CD14-positive monocyte (primary cell): Measurements from ENCODE around the gene TTLL11. TPM values are rescaled to one million over a fixed set of nuclear protein-coding genes. Genes with fewer than 3 reads are reported as not detected.

Experiments
- DNase-seq, 3 donors: peaks; one replicate each; pipeline ENCODE4 v3.0.0-alpha.2; 2011 to 2022
- H2AFZ ChIP-seq: 2 replicates; pipeline ENCODE4 v1.6.0; 2012; ENCODE audit warnings: mild to moderate bottlenecking, low read depth, low read length, inconsistent platforms; ENCODE audit not compliant: insufficient read depth, poor library complexity, severe bottlenecking
- H3K27ac ChIP-seq, 2 donors: 1 replicate in 1 of 2; 2 replicates in 1 of 2; pipeline ENCODE4 v1.5.1; 2012 to 2013; ENCODE audit warnings: low read length in 2 of 2, control low read depth in 1 of 2, inconsistent platforms in 1 of 2, low read depth in 1 of 2, mild to moderate bottlenecking in 1 of 2
- H3K27me3 ChIP-seq, 2 donors: one replicate each; pipeline versions ENCODE4 v1.6.0 to v1.6.1; 2011 to 2013; ENCODE audit warnings: low read length in 2 of 2; ENCODE audit not compliant: control insufficient read depth in 2 of 2, insufficient read depth in 2 of 2
- H3K36me3 ChIP-seq, 2 donors: replicated peaks in 1 of 2; 1 replicate in 1 of 2; 2 replicates in 1 of 2; pipeline versions ENCODE4 v1.5.1 to v1.6.1; 2012 to 2013; ENCODE audit warnings: low read length in 2 of 2, control low read depth in 1 of 2, inconsistent platforms in 1 of 2, mild to moderate bottlenecking in 1 of 2; ENCODE audit not compliant: insufficient read depth in 2 of 2, control insufficient read depth in 1 of 2
- H3K4me1 ChIP-seq, 2 donors: 1 replicate in 1 of 2; 2 replicates in 1 of 2; pipeline versions ENCODE4 v1.5.1 to v1.6.1; 2012 to 2013; ENCODE audit warnings: low read length in 2 of 2, control low read depth in 1 of 2, inconsistent platforms in 1 of 2, mild to moderate bottlenecking in 1 of 2, moderate library complexity in 1 of 2; ENCODE audit not compliant: insufficient read depth in 2 of 2, control insufficient read depth in 1 of 2
- H3K4me2 ChIP-seq: replicated peaks from 2 replicates; pipeline ENCODE3; 2012; ENCODE audit warnings: low read length, moderate library complexity, mild to moderate bottlenecking; ENCODE audit not compliant: poor library complexity, severe bottlenecking; ENCODE audit errors: extremely low read depth
- H3K4me3 ChIP-seq, 3 experiments: fragments of 200-600 bp in 1 of 3; sonication (generic) in 1 of 3; replicated peaks in 1 of 3; 1 replicate in 2 of 3; 2 replicates in 1 of 3; pipeline ENCODE4 v1.5.1; 2011 to 2013; ENCODE audit warnings: low read length in 3 of 3, mild to moderate bottlenecking in 3 of 3, control low read depth in 2 of 3, low read depth in 2 of 3, inconsistent platforms in 1 of 3, moderate library complexity in 1 of 3
- H3K79me2 ChIP-seq: 2 replicates; pipeline ENCODE4 v1.6.0; 2012; ENCODE audit warnings: mild to moderate bottlenecking, control low read depth, inconsistent platforms, low read length, moderate library complexity; ENCODE audit not compliant: insufficient read depth
- H3K9ac ChIP-seq: 2 replicates; pipeline ENCODE4 v1.6.0; 2017; ENCODE audit warnings: low read length, mild to moderate bottlenecking; ENCODE audit not compliant: insufficient read depth, poor library complexity, severe bottlenecking
- H3K9me3 ChIP-seq, 2 donors: replicated peaks in 1 of 2; 1 replicate in 1 of 2; 2 replicates in 1 of 2; pipeline versions ENCODE4 v1.5.1 to v1.6.1; 2012 to 2013; ENCODE audit warnings: low read length in 2 of 2, control low read depth in 1 of 2; ENCODE audit not compliant: control insufficient read depth in 1 of 2, insufficient read depth in 1 of 2
- H4K20me1 ChIP-seq: 2 replicates; pipeline ENCODE4 v1.6.0; 2012; ENCODE audit warnings: mild to moderate bottlenecking, low read length, control low read depth, moderate library complexity; ENCODE audit not compliant: insufficient read depth
- H3K27ac Mint-ChIP-seq, 7 donors: one replicate each; pipeline ENCODE4 v1.8.0; 2020; ENCODE audit warnings: mild to moderate bottlenecking in 7 of 7, mixed read lengths in 7 of 7, moderate library complexity in 6 of 7, inconsistent platforms in 2 of 7
- H3K27me3 Mint-ChIP-seq, 3 donors: one replicate each; pipeline ENCODE4 v1.8.0; 2021 to 2022; ENCODE audit warnings: low read depth in 3 of 3, mild to moderate bottlenecking in 3 of 3, mixed read lengths in 3 of 3, moderate library complexity in 3 of 3, inconsistent platforms in 1 of 3
- H3K36me3 Mint-ChIP-seq, 2 donors: one replicate each; pipeline ENCODE4 v1.8.0; 2020; ENCODE audit warnings: mixed read lengths in 2 of 2, inconsistent platforms in 1 of 2, mild to moderate bottlenecking in 1 of 2
- H3K4me1 Mint-ChIP-seq: one replicate; pipeline ENCODE4 v1.8.0; 2020; ENCODE audit warnings: mild to moderate bottlenecking, mixed read lengths
- H3K4me3 Mint-ChIP-seq, 2 donors: one replicate each; pipeline ENCODE4 v1.8.0; 2020; ENCODE audit warnings: mild to moderate bottlenecking in 2 of 2, mixed read lengths in 2 of 2, moderate library complexity in 1 of 2
- H3K9me3 Mint-ChIP-seq, 7 donors: one replicate each; pipeline ENCODE4 v1.8.0; 2020 to 2022; ENCODE audit warnings: mixed read lengths in 7 of 7, mild to moderate bottlenecking in 6 of 7, moderate library complexity in 6 of 7, inconsistent platforms in 2 of 7
- WGBS: methylation state at CpG from one replicate; pipeline ENCODE4 v1.1.5; 2013; ENCODE audit warnings: missing lambda C conversion rate; ENCODE audit not compliant: insufficient coverage; 5-methylcytosine and 5-hydroxymethylcytosine counted together
- intact Hi-C, 2 donors: fragments of 100-400 bp; cut with micrococcal nuclease; formaldehyde crosslinking; loops; one replicate each; pipeline versions ENCODE4 v1.15.0 to v1.15.1; 2023
- polyA plus RNA-seq, 3 donors: library from polyadenylated mRNA; depleted of rRNA in 1 of 3; unstranded in 2 of 3; stranded (reverse) in 1 of 3; fragments of 300-500 nt in 2 of 3; fragments of >200 nt in 1 of 3; fragmentation: Illumina TruSeq in 2 of 3; gene quantifications; 1 replicate in 2 of 3; 2 replicates in 1 of 3; pipeline ENCODE4 v1.2.3, GENCODE V29; 2012 to 2021
- TF ChIP-seq, protein P1 (sequence below): fragments of 200-600 bp; IDR thresholded peaks from one replicate; pipeline ENCODE4 v1.8.0; 2022; ENCODE audit warnings: antibody characterized with exemption, mild to moderate bottlenecking

Gene TTLL11
- polyA plus RNA-seq, 3 donors = 2.9 to 3.5 (median 3.1) TPM

DNA sequence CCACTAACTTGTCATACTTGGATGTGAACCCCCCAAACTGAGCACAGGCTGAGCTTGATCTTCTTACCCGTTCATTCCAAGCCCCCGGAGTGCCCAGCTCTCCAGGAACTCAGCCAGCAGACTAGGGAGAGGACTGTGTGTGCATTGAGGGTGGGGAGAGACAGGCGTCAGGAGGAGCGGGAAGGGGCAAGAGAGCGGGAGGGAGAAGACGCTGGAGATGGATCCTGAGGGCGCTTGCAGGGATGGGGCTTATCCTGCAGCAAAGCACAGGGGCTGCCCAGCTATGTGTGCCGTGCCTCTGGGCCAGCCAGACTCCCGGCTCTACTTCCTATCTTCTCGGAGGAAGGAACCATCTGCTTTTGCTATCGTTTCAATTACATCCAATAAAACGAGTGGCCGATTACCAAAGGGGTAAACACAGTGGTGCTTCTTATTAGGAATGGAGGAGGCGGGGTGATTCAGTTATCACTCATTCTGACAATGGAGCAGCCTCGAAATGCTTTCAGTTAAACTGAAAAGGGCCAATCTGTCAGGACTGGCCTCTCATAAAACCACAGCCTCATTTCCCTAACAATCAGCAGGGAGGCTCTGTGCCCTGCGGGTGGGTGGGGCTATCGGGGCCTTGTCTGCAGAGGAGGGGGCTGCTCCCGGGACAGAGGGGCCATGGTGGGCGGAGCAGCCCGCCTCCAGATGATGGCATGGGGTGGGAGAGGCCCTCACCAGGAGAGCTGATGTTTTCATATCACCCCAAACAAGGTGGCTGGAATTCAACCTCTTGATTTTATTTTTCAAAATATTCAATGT is 273.5 kb downstream of the TTLL11 start:
- Histone ChIP-seq H3K4me2 (peak overlapping the region; percentile 54), H3K36me3 (no peaks in the 10 kb centered on the region), H4K20me1 (no peaks in the 10 kb centered on the region), H3K27ac (no peak overlapping the region), H3K27me3 (no peaks in the 10 kb centered on the region), H3K79me2 (no peaks in the 10 kb centered on the region), H3K4me1 (no peaks in the 10 kb centered on the region), H3K9me3 (no peaks in the 10 kb centered on the region), H3K4me3 (peak overlapping the region in 1 of 3 experiments; percentile 49), H2AFZ (peak overlapping the region; percentile 36), H3K9ac (peak overlapping the region; percentile 25)
- intact Hi-C loops = no loop called here
- peaks cover 2 to 13% (median 8%) of the 10 kb centered on the region in 3 donors for H3K27me3 Mint-ChIP-seq
- H3K9me3 Mint-ChIP-seq = peaks cover 0 to 2% (median 0%) of the 10 kb centered on the region in 7 donors
- TF ChIP-seq, protein P1, sequence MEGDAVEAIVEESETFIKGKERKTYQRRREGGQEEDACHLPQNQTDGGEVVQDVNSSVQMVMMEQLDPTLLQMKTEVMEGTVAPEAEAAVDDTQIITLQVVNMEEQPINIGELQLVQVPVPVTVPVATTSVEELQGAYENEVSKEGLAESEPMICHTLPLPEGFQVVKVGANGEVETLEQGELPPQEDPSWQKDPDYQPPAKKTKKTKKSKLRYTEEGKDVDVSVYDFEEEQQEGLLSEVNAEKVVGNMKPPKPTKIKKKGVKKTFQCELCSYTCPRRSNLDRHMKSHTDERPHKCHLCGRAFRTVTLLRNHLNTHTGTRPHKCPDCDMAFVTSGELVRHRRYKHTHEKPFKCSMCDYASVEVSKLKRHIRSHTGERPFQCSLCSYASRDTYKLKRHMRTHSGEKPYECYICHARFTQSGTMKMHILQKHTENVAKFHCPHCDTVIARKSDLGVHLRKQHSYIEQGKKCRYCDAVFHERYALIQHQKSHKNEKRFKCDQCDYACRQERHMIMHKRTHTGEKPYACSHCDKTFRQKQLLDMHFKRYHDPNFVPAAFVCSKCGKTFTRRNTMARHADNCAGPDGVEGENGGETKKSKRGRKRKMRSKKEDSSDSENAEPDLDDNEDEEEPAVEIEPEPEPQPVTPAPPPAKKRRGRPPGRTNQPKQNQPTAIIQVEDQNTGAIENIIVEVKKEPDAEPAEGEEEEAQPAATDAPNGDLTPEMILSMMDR = no peak
- 50% methylated on average over 9 of the region's 20 CpGs for WGBS
- H3K27ac Mint-ChIP-seq = no peak overlapping the region
- peak overlapping the region; percentile 27 to 80 for H3K4me3 Mint-ChIP-seq
- H3K4me1 Mint-ChIP-seq = peaks cover 8% of the 10 kb centered on the region
- DNase-seq = no peak
- H3K36me3 Mint-ChIP-seq = no peaks in the 10 kb centered on the region

DNA sequence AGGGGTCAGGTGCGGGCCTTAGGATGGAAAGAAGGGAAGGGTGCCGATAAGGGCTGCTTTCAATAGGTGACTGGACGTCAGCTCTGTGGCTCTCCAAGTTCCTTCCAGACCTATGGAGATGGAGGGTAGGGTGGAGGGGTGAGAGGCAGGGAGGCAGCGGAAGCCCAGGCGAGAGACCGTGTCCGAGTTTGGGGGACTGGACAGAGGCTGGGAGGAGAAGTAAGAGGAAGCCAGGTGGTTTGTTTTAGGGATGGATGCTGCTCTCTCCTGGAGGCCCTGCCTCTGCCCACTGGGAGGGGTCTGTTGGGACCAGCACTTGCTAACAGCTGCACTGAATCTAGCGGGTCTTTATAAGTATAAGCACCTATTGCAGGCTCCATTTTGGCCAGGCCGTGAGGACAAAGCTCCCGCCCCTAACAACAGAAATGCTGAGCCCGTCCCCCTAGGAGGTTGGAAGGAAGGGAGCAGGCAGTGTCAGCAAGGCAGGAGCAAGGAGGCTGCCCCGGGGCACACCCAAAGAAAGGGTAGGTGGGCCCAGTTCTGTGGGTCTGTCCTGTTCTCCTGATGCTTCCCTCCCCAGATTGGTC is 274.2 kb downstream of the TTLL11 start:
- no peaks in the 10 kb centered on the region for H3K36me3 ChIP-seq
- H4K20me1 ChIP-seq = no peaks in the 10 kb centered on the region
- no peaks in the 10 kb centered on the region for H3K79me2 ChIP-seq
- no peak overlapping the region for H3K4me3 Mint-ChIP-seq
- H3K27ac ChIP-seq = no peak overlapping the region
- H3K4me2 ChIP-seq = no peak overlapping the region
- no peak overlapping the region for H3K4me3 ChIP-seq
- no peak overlapping the region for H2AFZ ChIP-seq
- H3K27me3 ChIP-seq = no peaks in the 10 kb centered on the region
- H3K9me3 ChIP-seq = no peaks in the 10 kb centered on the region
- H3K27me3 Mint-ChIP-seq = peaks cover 2 to 13% (median 11%) of the 10 kb centered on the region in 3 donors
- H3K4me1 ChIP-seq = no peaks in the 10 kb centered on the region
- DNase-seq = no peak
- peaks cover 8% of the 10 kb centered on the region for H3K4me1 Mint-ChIP-seq
- peak overlapping the region in 2 of 7 donors; percentile 37 to 48 for H3K27ac Mint-ChIP-seq
- H3K9ac ChIP-seq = no peak overlapping the region
- intact Hi-C loops = no loop called here
- 96% methylated on average over 11 of the region's 12 CpGs for WGBS
- no peaks in the 10 kb centered on the region for H3K36me3 Mint-ChIP-seq
- TF ChIP-seq, protein P1 = no peak
- H3K9me3 Mint-ChIP-seq = peaks cover 0 to 2% (median 0%) of the 10 kb centered on the region in 7 donors
